GM18861 (cell line): ENCODE data around the gene PPM1N.
"Not testable (repeated sequence)": the region's sequence is repeated elsewhere in the genome, so short reads cannot be mapped to it uniquely, and the experiment has no call there.

Experiments
- ATAC-seq: cut with Tn5 transposase; IDR thresholded peaks from one replicate; pipeline ENCODE4 v1.9.1; 2021; ENCODE audit not compliant: unreplicated experiment

The PPM1N gene

DNA sequence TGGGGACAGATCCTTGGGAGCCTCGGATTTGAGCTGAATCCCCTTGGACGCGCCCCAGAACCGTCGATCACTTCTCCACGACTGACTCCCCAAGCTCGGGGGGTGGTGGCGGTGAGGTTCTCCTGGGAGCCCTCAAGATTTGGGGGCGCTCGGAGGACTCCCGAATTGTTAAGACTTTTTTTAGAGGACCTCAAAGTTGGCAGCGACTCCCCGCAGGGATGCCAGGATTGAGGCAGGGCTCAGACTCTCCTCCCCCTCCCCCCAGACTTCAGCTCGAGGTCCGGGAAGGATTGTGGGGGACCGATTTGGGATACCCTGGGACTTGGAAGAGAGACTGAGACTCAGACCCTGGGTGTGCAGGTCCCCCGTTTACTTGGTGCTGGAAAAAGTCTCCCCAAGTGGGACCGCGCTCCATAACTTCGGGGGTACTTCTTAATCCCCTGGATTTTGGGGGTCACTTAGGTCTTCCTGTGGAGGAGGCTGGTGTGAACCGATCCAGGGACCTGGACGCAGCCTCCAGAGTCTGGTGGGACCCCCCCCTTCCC, 9.7 kb downstream of the PPM1N start:
- ATAC-seq, result no peak

DNA sequence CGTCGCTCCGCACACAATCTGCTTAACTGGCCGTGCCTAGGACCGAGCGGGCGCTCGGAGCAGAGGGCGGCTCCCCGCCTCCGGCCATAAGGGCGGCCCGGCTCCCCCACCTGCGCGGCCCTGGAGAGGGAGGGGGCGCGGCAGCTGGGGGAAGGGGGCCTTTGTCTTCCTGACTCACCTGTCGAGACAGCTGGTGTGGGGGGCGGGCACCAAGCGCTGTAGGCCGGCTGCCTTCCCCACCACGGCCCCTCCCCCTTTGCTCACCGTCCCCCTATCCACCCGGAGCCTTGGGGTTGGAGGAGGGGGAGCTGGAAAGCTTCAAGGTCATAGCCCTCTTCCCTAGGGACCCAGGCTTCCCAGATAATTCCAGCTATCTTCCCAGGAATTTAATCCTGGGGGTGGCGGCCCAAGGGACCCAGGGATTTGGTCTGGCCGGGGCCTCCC, 10.2 kb downstream of the PPM1N start:
- no peak for ATAC-seq

DNA sequence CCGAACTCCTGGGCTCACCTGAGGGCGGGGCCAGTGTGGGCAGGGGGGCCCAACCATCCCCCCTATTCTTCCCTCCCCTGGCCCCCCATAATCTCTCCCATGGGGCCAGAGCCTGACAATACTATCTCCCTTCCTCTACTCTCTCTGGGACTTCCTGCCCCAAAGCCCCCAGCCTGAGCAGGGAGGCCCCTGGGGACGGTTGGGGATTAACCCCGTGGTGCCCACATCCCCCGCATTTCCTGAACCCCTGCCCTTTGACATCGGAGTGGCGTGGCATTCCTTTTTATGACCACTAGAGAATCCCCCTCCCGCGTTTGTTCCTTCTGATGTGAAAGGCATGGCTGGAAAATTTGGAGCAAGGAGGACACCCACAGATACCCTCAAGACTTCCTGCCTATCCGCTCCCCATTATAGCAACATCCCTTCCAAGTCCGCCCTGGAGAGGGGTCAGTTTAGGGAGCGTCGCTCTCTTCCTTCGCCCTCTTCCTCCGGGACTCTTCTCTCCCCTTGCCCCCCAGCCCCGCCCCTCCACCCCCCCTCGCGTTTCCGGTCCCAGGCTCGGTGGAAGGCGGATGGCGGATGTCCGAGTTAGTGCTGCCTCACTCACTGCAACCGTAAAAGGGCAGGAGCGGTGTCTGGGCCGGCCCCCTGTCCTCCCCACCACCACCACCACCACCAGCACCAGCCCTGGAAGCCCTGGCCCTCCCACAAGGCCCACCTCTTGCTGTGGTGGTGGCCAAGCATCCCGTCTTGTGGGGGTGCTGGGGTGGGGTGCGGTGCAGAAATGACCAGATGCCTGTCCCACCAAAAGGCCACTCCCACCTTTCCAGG, 10.8 kb downstream of the PPM1N start:
- ATAC-seq, result no peak

DNA sequence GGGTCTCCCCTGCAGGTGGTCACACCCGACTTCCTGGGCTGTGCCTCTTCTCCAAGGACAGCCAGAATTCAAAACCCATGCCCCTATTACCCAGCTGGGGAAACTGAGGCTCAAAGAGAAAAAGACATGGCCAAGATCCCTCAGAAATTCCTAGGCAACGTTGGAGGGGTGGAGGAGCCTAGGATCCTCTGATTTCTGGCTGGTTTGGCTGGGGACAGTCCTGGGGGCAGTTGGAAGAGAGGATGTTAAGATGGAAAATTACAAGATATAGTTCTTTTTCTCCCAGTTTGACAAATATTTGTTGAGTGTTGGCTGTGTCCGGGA, 11.4 kb downstream of the PPM1N start:
- no peak for ATAC-seq

DNA sequence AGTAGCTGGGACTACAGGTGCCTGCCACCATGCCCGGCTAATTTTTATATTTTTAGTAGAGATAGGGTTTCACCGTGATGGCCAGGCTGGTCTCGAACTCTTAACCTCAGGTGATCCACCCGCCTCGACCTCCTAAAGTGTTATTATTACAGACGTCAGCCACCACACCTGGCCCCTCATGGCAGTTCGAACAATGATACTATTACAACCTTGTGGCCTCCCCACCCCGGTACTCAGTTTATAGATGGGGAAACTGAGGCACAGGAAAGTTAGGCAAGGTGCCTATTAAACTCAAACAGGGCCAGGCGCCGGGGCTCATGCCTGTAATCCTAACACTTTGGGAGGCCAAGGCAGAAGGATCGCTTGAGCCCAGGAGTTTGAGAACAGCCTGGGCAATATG, 12.1 kb downstream of the PPM1N start:
- ATAC-seq, result not testable (repeated sequence)

DNA sequence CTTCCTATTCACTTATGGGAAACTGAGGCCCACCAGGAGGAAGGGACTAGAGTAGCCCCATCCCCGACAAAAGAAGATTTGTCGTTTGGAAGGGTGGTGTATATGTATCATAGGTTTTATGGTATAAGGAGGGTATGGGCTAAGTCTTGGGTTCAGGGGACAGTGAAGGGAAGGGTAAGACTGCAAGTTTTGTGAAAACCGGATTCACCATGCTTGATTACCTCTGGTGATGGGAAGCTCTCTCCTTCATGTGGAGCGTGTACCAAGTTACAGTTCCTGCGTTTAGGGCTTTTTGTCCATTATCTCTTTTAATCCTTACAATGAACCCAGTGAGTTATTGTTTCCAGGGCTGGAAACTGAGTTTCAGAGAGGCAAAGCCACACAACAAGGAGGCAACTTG, 12.8 kb downstream of the PPM1N start:
- ATAC-seq, result no peak

DNA sequence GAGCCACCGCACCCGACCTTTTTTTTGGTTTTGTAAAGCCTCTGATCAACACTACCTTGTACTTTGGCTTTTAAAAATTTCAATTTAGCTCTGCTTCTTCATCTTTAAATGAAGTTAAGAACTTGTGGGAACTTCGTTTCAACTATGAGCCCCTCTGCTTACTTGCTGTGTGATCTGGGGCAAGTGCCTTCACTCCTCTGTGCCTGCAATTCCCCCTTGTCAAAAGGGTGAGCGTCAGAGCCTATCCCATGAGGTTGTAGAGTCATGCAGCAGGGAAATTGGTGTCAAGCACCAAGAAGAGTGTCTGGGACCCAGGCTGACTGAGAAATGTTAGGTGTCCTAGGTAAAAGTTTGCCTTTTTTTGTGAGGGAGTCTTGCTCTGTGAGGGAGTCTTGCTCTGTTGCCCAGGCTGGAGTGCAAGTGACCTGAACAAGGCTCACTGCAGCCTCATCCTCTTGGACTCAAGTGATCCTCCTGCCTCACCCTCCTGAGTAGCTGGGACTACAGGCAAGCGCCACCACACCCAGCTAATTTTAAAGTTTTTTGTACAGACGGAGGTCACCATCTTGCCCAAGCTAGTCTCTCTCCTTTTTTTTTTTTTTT, 14.7 kb downstream of the PPM1N start:
- ATAC-seq, result no peak

DNA sequence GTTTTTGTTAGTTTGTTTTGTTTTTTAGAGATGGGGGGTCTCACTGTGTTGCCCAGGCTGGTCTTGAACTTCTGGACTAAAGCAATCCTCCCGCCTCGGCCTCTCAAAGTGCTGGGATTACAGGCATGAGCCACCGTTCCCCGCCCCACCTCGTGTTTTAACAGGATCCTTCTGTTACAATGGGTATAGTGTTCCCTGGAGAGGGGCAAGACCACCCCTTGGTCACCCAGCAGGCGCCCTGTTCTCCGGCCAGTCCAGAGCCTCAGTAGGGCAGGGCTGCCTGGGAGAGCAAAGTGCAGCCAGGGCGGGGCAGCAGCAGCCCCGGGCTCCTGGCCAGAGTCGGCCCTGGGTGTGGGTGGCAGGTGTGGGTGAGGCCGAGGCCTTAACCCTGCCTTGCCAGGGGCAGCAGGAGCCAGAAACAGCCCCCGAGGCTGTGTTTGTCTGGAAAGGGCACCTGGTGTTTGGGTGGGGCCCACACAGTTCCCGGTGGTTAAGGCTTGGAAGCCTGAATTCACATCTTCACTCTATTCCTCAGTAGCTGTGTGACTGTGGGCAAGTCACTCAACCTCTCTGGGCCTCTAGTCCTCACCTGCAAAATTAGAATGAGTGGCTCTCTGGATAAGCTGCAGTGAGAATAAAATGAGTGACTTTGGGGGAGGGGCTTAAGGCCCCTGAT, 16.3 kb downstream of the PPM1N start:
- no peak for ATAC-seq

DNA sequence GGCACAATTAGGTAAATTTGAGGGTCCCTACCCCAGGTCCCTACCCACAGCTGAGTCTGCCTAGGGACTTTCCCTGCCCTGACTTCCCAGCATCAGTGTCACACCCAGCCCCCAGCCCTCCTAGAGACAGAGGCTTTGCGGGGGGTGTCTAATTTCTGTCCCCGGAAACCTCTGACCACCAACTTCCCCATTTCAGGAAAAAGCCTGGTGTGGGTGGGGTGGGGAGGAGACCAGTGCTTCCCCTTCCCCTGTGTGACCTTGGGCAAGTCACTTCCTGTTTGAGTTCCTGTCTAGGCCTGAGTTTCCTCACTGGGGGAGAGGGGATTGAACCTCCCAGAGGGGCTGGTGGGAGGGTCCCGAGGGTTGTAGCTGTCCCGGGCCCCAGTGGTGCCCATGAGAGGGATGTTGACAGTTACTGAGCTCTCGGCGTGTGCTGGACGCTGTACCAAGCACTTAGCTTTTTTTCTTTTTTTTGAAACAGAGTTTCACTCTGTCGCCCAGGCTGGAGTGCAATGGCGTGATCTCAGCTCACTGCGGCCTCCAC, 16.9 kb downstream of the PPM1N start:
- no peak for ATAC-seq

DNA sequence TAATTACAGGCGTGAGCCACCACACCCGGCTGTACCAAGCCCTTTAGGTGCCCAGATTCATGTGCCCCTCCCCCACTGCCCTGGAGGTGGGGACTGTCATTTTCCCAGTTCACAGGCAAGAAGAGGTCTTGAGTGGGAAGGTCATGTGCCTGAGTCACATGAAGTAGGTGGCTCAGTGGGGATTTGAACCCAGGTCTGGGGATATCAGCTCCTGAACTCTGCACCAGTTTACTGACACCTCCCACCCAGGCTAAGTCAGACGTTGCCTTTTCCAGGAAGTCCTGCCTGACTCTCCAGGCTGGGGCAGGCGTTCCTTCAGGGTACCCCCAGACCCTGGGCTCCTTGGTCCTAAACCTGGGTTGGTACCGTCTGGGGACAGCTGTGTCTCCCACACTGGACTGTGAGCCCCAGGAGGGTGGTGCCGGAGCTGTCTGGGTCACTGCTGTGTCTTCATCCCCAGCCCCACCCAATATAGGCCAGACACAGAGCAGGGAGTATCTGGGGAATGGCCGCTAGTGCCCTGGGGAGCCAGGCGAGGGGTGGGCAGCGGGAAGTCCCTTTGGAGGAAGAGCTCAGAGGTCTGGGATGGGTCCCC, 17.7 kb downstream of the PPM1N start:
- ATAC-seq, result no peak

DNA sequence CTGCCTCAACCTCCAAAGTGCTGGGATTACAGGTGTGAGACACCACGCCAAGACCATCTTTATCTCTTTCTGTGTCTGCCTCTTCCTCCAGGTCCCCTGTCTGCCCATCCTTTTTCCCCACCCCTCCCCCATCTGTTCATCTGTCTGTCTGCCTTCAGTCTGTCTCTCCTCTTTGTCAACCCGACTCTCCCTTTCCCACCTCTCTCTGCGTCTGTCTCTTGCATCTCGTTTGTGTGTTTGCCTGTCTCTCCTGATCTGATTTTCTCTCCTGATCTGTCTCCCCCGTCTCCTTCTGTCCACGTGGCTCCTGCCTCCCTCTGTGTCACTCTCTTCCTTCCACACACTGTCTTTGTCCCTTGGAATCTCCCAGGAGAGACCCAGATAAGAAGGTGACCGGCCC, 19.0 kb downstream of the PPM1N start:
- ATAC-seq, result no peak

DNA sequence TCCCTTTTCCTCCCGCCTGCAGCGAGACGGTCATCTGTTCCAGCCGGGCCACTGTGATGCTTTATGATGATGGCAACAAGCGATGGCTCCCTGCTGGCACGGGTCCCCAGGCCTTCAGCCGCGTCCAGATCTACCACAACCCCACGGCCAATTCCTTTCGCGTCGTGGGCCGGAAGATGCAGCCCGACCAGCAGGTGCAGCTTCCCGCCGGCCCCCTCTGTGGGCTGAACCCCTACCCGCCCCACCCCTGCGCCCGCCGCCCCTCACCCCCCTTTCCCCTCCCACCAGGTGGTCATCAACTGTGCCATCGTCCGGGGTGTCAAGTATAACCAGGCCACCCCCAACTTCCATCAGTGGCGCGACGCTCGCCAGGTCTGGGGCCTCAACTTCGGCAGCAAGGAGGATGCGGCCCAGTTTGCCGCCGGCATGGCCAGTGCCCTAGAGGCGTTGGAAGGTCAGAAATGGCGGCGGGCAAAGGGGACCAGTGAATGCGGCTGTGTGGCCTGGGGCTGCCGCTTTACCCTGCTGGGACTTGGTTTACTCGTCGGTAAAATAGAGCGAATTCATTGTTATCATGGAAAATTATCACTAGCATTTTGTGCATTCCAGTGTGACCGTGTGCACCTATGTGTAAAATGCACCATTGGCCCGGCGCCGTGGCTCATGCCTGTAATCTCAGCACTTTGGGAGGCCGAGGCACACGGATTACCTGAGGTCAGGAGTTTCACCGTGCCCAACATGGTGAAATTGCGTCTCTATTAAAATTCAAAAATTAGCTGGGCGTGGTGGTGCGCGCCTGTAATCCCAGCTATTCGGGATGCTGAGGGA, 19.6 kb downstream of the PPM1N start:
- no peak for ATAC-seq

DNA sequence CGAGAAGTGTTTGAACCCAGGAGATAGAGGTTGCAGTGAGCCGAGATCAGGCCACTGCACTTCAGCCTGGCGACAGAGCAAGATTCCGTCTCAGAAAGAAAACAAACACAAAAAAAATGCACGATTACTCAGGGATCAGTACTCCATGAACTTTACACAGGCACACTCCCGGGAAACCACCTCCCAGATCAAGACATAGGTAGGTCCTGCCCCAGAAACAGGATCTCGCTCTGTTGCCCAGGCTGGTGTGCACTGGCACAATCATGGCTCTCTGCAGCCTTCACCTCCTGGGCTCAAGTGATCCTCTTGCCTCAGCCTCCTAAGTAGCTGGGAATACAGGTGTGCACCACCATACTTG, 20.2 kb downstream of the PPM1N start:
- ATAC-seq, result no peak

DNA sequence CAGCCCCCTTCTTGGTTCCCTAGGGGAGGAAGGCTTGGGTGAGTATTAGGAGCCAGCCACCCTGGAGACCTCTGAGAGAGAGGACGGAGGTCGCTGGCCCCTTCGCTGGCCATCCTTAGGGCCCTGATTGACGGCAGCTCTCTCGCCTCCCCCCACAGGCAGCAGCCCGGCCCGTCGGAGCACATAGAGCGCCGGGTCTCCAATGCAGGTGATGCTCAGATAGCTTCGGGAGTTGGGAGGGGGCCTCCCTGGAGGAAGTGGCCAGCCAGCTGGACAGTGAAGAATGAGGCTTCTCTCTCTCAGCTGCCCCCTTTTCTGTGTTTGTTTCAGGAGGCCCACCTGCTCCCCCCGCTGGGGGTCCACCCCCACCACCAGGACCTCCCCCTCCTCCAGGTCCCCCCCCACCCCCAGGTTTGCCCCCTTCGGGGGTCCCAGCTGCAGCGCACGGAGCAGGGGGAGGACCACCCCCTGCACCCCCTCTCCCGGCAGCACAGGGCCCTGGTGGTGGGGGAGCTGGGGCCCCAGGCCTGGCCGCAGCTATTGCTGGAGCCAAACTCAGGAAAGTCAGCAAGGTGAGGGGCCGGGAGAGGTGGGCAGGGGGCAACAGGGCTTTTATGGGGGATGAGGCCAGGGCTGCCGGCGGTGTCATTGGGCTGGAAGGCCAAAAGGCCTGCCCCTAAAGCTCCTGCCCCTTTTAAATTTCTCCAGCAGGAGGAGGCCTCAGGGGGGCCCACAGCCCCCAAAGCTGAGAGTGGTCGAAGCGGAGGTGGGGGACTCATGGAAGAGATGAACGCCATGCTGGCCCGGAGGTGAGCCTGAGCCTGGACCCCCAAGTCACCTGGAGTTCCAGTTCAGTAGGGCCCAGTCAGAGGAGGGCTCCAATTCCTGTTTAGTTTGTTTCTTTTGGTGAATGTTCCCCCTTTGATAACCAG, 24.0 kb downstream of the PPM1N start:
- ATAC-seq, result no peak

DNA sequence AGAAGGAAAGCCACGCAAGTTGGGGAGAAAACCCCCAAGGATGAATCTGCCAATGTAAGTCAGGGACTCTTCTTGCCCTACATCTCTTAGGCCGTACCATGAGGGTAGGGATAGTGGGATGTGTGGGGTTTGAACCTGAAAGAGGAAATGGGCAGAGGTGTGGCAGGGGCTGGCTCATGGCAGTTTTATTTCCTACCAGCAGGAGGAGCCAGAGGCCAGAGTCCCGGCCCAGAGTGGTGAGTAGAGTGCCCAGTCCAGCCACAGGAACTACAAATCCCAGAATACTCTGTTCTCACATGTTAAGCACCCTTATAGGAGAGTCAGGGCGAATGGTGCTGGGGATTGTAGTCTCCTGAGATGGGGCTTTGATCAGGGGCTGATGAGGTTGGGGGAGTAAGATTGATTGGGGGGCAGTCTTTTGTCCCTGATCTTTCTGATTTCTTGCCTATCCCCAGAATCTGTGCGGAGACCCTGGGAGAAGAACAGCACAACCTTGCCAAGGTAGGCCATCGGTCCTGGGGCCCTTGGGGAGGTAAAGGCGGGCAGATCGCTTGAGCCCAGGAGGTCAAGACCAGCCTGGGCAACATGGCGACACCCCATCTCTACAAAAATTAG, 25.5 kb downstream of the PPM1N start:
- ATAC-seq, result peak; percentile 76

DNA sequence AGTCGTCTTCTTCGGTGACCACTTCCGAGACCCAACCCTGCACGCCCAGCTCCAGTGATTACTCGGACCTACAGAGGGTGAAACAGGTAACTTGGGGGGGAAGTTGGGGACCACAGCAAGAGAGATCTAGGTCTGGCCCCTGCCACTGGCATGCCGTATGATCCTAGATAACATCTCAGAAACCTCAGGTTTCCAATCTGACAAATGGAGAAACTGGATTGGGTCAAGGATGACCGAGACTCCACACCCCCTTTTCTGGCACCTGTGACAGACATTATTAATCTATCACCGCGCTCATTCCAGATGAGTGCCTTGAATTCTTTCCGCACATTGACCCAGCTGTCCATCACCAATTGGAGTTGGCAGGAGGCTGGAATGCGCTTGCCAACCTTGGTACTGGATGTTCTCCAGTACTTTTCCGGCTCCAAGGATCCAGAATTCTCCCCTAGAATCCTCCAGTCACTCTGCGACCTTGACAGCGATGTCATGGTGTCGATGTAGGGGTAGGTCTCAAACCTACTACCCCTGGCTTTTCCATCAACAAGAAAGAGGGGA, 26.4 kb downstream of the PPM1N start:
- ATAC-seq, result no peak

DNA sequence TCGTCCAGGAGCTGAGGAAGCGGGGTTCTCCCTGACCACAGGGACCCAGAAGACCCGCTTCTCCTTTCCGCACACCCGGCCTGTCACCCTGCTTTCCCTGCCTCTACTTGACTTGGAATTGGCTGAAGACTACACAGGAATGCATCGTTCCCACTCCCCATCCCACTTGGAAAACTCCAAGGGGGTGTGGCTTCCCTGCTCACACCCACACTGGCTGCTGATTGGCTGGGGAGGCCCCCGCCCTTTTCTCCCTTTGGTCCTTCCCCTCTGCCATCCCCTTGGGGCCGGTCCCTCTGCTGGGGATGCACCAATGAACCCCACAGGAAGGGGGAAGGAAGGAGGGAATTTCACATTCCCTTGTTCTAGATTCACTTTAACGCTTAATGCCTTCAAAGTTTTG, 27.9 kb downstream of the PPM1N start:
- no peak for ATAC-seq

DNA sequence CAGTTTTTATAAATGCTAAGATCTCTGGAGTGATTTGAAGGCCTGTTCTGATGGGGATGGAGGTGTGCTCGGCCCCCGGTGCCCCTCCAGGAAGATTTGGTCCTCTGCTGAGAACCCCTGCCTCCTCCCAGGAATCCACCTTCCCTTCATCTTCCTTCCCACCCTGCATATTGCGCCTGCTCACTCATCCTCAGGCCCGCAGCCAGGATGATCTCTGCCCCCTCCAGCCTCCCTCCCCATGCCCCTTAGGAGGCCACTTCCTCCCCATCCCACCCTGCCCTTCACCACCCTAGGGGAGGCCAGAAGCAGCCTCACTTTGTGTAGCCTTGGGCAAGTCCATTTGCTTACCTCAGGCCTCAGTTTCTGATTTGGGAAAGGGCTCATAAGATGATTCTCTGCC, 28.7 kb downstream of the PPM1N start:
- ATAC-seq, result no peak

DNA sequence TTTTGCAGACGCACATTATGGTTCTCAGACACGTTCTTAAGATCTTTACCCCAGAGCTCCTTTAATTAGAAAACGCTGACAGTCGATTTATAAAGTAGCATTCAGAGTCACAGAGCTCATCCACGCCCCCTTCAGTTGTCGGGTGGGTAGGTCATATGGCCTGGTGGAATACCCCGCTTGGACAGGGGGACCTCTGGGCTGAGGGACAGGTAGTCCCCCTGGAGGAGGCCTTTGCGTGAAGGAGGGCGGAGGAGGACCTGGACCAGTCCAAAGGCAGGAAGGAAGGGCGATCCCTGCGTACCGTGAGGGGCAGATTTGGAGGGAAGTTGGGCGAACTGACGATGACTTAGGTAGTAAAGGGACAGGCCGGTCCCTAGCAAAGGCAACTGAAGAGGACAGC, 29.5 kb downstream of the PPM1N start:
- no peak for ATAC-seq
